ENCODE measurements around the gene CYBC1. TPM values are rescaled to one million over a fixed set of nuclear protein-coding genes. Genes with fewer than 3 reads are reported as not detected.

CYBC1 gene
- polyA plus RNA-seq, 2 of the 4 experiments (the other 2 are of a cell fraction): 81.8 to 86.5 TPM

- TF ChIP-seq MYC (IDR thresholded peaks at IDR 0.05; ENCODE audit: borderline replicate concordance, low read length): no peak
- TF ChIP-seq NR3C1 (IDR thresholded peaks at IDR 0.05): no peak
Observed at GRCh38 chr17:82490512-82491195, 40.1 kb upstream of the CYBC1 start (continued).

DNA sequence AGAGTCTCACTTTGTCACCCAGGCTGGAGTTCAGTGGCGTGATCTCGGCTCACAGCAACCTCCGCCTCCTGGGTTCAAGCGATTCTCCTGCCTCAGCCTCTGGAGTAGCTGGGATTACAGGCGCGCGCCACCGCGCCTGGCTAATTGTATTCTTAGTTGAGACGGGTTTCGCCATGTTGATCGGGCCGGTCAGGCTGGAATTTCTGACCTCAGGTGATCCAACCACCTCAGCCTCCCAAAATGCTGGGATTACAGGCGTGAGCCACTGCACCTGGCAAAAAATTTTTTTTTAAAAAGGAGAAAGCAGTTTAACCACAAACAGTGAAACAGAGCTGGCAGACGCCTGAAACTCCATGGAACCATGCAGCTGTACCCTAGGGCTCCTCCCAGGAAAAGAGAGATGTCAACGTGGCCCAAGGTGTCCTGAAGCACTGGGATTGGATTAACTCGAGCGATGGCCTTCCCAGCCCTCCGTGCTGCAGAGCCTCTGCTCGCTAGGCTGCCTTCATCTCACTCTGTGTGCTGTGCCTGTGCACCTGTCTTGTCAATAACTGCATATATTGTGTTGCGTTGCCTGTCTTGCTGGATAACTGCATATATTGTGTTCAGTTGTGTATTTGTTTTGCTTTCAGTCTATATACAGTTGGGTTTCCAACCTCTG, 39.4 kb upstream of the CYBC1 start:
- Histone ChIP-seq H3K27ac (no peak overlapping the region), H3K4me1 (peaks cover 23% of the 10 kb centered on the region), H3K4me3 (no peak overlapping the region), H3K4me2 (no peak overlapping the region), H3K9me3 (no peaks in the 10 kb centered on the region)
- FAIRE-seq (no peak), DNase-seq (ENCODE audit: low read depth in 1 of 2, low spot score in 1 of 2) (no peak), ATAC-seq (no peak)
- 90% methylated on average over 21 of the region's 21 CpGs for WGBS (ENCODE audit: missing lambda C conversion rate)
- TF ChIP-seq CTCF (IDR thresholded peaks at IDR 0.05) (no peak), HDAC2 (IDR thresholded peaks at IDR 0.05) (no peak), SMC3 (IDR thresholded peaks at IDR 0.05) (no peak), FOSB (CRISPR knock-in tag; IDR thresholded peaks at IDR 0.05) (no peak), JUN (IDR thresholded peaks at IDR 0.05) (no peak), ZNF302 (CRISPR knock-in tag; IDR thresholded peaks at IDR 0.05) (no peak), HOXA7 (CRISPR knock-in tag; IDR thresholded peaks at IDR 0.05) (no peak), HMGXB4 (CRISPR knock-in tag; IDR thresholded peaks at IDR 0.05; ENCODE audit: borderline replicate concordance) (no peak), ESRRA (IDR thresholded peaks at IDR 0.05; ENCODE audit: borderline replicate concordance, low read length) (no peak), ZFP36 (IDR thresholded peaks at IDR 0.05; ENCODE audit: borderline replicate concordance, partially characterized antibody) (no peak), RAD21 (conservative IDR thresholded peaks at IDR 0.05 in 1 of 2, IDR thresholded peaks at IDR 0.05 in 1 of 2) (no peak), KDM5A (IDR thresholded peaks at IDR 0.05) (no peak), ELK1 (IDR thresholded peaks at IDR 0.05; ENCODE audit: low read depth, low read length) (no peak)
- TF ChIP-seq, protein P1, sequence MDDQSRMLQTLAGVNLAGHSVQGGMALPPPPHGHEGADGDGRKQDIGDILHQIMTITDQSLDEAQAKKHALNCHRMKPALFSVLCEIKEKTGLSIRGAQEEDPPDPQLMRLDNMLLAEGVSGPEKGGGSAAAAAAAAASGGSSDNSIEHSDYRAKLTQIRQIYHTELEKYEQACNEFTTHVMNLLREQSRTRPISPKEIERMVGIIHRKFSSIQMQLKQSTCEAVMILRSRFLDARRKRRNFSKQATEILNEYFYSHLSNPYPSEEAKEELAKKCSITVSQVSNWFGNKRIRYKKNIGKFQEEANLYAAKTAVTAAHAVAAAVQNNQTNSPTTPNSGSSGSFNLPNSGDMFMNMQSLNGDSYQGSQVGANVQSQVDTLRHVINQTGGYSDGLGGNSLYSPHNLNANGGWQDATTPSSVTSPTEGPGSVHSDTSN (IDR thresholded peaks at IDR 0.05): no peak
- CTCF ChIA-PET: interaction anchor here (0.9 to 5.7 kb wide), 3 partner anchors 36 to 64 kb away, joined by 3 to 26 read pairs (median 11); no protein-coding TSS in a partner anchor
- POLR2A ChIA-PET: no interaction called here

DNA sequence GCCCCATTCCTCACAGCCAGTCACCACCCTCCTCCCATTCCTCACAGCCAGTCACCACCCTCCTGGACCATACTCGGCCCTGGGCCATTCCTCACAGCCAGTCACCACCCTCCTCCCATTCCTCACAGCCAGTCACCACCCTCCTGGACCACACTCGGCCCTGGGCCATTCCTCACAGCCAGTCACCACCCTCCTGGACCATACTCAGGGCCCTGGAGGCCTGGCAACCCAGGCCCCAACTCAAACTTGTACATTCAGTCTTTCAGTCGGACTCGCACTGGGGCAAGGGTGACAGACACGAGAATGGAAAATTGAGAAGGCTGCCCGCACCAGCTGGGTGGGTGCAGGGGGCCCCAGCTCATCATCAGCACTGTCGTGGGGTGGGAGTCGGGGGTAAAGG, 38.6 kb upstream of the CYBC1 start:
- H3K27ac ChIP-seq: no peak overlapping the region
- no peak overlapping the region for H3K4me2 ChIP-seq
- FAIRE-seq: no peak
- no peak for ATAC-seq
- CTCF ChIA-PET: interaction anchor here (1.0 to 5.7 kb wide), 3 partner anchors 26 to 65 kb away, joined by 3 to 26 read pairs (median 3); no protein-coding TSS in a partner anchor
- POLR2A ChIA-PET: no interaction called here
- WGBS (ENCODE audit: missing lambda C conversion rate): 79% methylated on average over 8 of the region's 8 CpGs
- TF ChIP-seq NPAS2 (CRISPR knock-in tag; IDR thresholded peaks at IDR 0.05; ENCODE audit: borderline replicate concordance) (no peak), EHF (CRISPR knock-in tag; IDR thresholded peaks at IDR 0.05) (no peak), HDAC2 (IDR thresholded peaks at IDR 0.05) (no peak), HOXB5 (CRISPR knock-in tag; IDR thresholded peaks at IDR 0.05) (no peak)
- no peak overlapping the region for H3K4me3 ChIP-seq
- no peaks in the 10 kb centered on the region for H3K9me3 ChIP-seq
- peaks cover 22% of the 10 kb centered on the region for H3K4me1 ChIP-seq
- DNase-seq (ENCODE audit: low read depth in 1 of 2, low spot score in 1 of 2): no peak
